NOMO-1 (cell line): ENCODE data around the gene GDPD3.

Experiments
- DNase-seq, 2 experiments: peaks; one replicate each; lab custom pipeline; 2025; ENCODE audit not compliant: unreplicated experiment in 2 of 2; lab: John Stamatoyannopoulos, UW

Gene GDPD3, protein sequence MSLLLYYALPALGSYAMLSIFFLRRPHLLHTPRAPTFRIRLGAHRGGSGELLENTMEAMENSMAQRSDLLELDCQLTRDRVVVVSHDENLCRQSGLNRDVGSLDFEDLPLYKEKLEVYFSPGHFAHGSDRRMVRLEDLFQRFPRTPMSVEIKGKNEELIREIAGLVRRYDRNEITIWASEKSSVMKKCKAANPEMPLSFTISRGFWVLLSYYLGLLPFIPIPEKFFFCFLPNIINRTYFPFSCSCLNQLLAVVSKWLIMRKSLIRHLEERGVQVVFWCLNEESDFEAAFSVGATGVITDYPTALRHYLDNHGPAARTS

DNA sequence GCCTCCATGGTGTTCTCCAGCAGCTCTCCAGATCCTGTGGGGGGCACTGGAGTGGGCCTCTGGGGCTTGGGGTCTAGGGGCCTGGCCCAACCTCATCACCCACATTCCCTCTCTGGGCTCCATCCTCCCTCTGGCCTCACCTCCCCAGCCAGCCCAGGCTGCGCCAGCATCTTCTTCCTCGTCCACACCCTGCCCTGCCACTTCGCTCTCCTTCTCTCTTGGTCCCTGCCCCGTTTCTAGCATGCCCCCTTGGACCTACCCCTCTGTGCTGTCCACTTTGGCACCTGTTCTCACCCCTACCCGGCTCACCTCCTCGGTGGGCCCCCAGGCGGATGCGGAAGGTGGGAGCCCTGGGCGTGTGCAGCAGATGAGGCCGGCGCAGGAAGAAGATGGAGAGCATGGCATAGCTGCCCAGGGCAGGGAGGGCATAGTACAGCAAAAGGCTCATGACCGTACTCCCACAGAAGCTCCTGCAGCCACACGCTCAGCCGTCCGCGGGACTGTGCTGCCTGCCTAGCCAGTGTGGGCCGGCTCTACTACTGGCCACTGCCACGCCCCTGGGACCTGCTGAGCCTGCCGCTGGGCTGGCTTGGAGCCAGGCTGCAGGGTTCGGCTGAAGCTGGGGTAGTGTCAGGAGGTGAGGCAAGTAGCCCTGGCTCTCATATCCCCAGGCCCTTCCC is at the start of gene GDPD3:
Gene GDPD3, minus strand, starts transcription at position 507 of the 680 bp plus-strand sequence. Its CDS starts 59 bp downstream, at position 448.
- DNase-seq, result no peak

DNA sequence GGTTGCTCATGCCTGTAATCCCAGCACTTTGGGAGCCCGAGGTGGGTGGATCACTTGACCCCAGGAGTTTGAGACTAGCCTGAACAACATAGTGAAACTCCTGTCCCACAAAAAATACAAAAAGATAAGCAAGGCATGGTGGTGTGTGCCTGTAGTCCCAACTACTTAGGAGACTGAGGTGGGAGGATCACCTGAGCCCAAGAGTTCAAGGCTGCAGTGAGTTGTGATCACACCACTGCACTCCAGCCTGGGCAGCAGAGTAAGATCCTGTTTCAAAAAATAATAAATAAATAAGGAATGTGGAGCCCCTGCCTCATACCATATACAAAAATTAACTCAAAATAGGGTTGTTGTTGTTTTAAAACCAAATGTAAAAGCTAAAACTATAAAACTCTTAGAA is 43.9 kb upstream of the GDPD3 start:
- no peak for DNase-seq

DNA sequence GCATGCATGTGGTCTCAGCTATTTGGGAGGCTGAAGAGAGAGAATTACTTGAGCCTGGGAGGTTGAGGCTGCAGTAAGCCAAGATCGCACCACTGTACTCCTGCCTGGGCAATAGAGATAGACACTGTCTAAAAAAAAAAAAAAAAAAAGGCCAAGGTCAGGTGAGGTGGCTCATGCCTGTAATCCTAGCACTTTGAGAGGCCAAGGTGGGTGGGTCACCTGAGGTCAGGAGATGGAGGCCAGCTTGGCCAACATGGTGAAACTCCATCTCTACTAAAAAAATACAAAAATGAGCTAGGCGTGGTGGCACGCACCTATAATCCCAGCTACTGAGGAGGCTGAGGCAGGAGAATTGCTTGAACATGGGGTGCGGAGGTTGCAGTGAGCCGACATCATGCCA is 41.9 kb upstream of the GDPD3 start:
- no peak for DNase-seq

DNA sequence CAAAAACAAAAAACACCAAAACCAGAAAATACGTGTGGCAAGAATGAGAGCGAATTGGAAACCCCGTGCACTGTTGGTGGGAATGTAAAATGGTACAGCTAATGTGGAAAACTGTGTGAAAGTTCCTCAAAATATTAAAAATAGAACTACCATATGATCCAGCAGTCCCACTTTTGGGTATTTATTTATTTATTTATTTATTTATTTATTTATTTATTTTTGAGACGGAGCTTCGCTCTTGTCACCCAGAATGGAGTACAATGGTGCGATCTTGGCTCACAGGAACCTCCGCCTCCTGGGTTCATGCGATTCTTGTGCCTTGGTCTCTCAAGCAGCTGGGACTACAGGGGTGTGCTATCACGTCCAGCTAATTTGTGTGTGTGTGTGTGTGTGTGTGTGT is 39.2 kb upstream of the GDPD3 start:
- no peak for DNase-seq

DNA sequence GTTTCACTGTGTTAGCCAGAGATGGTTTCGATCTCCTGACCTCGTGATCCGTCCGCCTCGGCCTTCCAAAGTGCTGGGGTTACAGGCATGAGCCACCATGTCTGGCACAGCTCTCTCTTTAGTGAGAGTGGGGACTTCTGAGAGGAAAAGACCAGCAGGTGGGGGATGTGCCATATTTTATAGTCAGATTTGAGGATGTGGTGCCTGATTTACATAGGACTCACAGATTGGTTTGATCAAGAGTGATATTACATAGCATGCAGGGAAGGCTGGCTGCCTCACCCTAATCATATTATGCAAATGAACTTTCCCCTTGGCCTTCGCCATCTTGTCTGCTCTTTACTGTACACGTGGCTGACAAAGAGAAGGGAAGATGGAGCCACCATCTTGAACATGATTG is 37.8 kb upstream of the GDPD3 start:
- no peak for DNase-seq

DNA sequence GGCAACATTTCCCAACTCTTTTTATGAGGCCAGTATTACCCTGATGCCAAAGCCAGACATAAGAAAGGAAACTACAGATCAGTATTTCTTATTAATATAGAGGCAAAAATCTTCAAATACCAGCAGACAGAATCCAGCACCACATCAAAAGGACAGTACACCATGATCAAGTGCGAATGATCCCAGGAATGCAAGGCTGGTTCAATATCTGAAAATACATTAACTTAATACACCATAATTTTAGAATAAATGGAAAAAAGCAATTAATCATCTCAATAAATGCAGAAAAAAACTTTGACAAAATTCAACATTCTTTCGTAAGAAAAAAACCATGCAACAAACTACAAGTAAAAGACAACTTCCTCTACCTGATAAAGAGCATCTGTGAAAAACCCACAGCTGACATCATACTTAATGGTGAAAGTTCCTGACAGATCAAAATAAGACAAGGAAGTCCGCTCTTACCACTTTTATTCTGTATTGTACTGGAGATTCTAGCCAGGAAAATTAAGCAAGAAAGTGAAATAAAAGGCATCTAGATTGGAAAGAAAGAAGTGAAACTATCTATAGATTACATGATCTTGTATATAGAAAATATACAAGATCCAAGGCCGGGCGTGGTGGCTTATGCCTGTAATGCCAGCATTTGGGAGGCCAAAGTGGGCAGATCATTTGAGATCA is 36.1 kb upstream of the GDPD3 start:
- peak; percentile 79 to 96 for DNase-seq

DNA sequence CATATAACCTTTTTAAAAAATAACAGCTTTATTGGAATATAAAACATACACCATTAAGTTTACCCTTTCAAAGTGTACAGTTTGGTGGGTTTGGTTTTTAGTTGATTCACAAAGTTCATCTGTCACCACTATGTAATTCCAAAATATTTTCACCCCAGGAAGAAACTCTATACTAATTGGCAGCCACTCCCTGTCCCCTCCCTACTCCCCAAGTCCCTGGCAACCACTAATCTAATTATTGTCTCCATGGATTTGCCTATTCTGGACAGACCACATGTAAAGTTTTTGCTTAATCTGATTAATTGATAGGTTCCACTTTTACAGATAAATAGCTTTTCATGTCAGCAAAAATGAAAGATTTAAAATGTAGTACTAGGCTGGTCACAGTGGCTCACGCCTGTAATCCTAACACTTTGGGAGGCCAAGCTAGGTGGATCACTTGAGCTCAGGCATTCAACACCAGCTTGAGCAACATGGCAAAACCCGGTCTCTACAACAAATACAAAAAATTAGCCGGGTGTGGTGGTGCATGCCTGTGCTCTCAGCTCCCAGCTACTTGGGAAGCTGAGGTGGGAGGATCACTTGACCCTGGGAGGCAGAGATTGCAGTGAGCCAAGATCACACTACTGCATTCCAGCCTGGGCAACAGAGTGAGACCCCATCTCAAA is 34.6 kb upstream of the GDPD3 start:
- no peak for DNase-seq

DNA sequence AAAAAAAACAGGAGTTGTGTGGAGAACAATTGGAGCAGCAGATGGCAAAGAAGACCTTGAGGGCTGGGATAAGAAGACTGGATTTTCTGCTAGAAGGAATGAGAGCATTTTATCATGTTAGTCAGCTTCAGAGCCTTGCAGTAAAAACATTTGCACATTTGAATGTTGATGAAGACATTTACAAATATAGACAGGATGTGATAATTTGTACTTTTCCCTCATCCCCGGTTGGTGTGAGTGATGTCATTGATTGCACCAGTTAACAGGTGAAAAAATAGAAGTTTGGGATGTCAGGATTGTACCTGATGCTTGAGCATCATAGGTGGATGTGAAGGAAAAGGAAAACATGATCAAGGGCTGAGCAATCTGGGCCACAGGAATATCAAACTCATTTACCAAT is 32.3 kb upstream of the GDPD3 start:
- DNase-seq, result no peak

DNA sequence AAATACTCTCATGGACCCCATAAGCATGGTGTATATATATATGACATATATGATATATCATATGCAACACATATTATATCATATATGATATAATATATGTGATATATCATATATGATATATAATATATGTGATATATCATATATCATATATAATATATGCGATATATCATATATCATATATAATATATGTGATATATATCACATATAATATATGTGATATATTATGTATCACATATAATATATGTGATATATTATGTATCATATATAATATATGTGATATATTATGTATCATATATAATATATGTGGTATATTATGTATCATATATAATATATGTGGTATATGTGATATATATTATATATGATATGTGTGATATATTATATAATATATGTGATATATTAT is 31.6 kb upstream of the GDPD3 start:
- no peak for DNase-seq

DNA sequence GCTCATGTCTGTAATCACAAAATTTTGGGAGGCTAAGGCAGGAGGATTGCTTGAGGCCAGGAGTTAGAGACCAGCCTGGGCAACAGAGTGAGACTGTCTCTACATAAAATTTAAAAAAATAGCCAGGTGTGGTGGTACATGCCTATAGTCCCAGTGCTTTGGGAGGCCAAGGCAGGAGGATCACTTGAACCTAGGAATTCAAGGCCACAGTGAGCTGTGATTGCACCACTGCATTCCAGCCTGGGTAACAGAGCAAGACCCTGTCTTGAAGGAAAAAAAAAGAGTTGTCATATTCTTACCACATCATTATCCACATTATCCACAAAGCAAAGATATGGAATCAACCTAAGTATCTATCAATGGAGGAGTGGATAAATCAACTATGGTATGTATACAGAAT is 30.7 kb upstream of the GDPD3 start:
- DNase-seq, result no peak

DNA sequence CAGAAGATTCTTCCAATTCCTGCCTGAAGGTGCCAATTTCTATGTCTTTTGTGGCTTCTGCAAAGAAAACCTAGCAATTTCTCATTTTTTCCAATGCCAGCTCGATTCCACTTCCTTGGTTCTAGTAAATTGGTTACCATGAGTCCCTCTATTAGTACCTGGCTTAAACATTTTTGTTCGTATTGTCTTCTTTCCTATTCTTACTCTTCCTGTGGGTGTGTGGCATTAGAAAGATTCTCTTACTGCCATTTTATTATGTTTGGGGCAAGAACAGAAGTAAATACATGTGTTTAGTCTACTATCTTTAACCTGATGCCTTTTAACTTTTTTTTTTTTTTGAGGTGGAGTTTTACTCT is 30.0 kb upstream of the GDPD3 start:
- no peak for DNase-seq

DNA sequence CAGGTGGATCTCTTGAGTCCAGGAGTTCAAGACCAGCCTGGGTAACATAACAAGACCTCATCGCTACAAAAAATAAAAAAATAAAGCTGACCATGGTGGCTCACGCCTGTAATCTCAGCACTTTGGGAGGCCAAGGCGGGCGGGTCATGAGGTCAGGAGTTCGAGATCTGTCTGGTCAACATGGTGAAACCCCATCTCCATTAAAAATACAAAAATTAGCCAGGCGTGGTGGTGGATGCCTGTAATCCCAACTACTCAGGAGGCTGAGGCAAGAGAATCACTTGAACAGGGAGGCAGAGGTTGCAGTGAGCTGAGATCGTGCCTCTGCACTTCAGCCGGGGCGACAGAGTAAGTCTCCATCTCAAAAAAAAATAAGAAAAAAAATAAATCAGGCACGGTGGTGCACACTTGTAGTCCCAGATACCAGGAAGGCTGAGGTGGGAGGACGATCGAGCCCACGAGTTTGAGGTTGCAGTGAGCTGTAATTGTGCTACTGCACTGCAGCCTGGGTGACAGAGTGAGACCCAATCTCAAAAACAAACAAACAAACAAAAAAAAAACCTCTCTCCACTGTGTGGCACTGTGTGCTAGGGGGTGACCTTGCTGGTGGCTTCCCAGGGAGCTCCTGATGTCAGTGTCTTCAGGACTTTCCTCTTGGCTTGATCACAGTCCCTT is 29.5 kb upstream of the GDPD3 start:
- DNase-seq, result no peak

DNA sequence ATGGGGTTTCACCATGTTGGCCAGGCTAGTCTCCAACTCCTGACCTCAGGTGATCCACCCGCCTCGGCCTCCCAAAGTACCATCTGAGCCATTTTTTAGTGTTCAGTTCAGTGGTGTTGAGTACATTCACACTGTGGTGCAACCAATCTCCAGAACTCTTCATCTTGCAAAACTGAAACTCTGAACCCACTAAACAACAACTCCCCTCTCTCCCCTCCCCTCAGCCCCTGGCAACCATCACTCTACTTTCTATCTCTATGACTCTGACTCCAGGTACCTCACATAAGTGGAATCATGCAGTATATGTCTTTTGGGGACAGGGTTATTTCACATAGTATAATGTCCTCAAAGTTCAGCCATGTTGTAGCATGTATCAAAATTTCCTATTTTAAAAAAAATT is 28.4 kb upstream of the GDPD3 start:
- DNase-seq, result no peak

DNA sequence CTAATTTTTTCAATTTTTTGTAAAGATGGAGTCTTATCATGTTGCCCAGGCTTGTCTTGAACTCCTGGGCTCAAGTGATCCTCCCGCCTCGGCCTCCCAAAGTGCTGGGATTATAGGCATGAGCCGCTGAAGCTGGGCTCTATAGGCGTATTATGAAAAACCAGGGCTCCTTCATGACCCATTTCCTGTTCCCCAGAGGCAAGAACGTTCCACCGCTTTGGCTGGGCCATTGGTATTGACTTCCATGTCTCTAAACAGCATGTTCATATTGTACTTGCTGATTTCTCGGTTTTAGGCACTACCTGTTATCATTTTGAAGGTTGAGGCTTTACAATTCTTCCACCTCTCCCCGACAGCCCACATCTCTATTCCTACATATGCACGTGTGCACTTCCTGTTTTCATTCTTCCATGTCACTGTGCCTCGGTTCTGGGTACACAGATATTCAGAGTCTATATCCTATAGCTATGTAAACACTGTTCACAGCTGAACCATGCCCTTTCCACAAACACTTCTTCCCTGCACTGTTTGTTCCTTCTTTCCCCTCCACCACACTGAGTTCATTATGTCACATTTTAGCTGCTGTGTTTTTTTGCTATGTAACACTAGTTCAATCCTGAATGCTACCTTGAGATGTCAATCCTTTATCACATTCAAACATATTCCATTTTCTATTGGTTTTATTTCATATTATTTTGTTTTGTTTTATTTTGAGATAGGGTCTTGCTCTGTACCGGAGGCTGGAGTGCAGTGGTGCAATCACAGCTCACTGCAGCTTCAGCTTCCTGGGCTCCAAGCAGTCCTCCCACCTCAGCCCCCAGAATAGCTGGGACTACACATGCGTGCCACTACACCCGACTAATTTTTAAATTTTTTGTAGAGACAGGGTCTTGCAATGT is 26.5 kb upstream of the GDPD3 start:
- no peak for DNase-seq

DNA sequence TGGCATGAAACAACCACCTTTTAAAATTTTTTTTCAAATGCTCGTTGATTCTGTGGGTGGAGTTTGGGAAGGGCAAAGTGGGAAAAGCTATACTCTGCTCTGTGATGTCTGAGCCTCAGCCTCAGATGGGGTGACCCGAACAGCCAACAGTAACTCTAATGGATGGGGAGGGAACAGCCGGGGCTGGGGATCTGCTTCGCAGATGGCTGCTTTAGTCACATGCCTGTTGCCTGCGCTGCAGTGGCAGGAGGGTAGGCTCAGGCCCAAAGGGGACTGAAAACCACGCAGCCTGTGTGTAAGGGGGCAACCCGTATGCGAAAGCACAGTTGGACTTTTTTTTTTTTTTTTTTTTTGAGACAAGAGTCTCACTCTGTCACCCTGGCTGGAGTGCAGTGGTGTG is 24.6 kb upstream of the GDPD3 start:
- DNase-seq, result no peak

DNA sequence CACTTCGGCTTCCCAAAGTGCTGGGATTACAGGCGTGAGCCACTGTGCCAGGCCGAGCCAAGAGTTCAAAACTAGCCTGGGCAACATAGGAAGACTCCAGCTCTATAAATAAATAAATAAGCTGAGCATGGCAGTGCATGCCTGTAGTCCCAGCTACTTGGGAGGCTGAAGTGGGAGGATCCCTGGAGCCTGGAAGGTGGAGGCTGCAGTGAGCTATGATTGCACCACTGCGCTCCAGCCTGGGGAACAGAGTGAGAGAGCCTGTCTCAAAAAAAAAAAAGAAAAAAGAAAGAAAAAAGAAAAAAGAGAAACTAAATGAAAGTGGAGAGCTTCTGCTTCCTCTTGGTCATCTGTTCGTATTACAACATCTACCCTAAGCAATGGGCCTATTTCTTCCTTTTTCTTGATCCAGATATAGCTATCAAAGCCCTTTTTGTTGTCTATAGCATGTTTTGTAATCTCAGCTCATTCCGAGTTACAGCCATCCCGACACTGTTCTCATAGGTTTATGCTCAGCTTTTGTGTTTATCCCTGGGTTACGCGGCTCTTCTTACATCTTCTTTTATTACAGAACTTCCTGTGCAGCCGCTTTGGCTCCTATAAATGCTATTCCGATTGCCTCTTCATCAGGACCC is 23.8 kb upstream of the GDPD3 start:
- peak; percentile 65 to 92 for DNase-seq

DNA sequence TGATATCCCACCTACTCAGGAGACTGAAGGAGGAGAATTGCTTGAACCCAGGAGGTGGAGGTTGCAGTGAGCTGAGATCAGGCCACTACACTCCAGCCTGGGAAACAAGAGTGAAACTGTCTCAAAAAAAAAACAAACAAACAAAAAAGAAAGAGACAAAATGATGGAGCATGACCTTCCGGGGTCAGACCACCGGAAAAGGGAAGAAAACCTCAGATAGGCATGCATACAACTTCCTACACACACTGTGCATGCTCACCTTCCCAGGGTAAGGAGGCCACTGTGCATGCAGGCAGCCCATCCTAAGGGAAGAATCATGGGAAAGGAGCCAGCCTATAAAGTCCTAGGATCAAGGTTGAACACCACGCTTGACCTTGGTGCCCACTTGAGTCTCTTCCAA is 19.3 kb upstream of the GDPD3 start:
- no peak for DNase-seq

DNA sequence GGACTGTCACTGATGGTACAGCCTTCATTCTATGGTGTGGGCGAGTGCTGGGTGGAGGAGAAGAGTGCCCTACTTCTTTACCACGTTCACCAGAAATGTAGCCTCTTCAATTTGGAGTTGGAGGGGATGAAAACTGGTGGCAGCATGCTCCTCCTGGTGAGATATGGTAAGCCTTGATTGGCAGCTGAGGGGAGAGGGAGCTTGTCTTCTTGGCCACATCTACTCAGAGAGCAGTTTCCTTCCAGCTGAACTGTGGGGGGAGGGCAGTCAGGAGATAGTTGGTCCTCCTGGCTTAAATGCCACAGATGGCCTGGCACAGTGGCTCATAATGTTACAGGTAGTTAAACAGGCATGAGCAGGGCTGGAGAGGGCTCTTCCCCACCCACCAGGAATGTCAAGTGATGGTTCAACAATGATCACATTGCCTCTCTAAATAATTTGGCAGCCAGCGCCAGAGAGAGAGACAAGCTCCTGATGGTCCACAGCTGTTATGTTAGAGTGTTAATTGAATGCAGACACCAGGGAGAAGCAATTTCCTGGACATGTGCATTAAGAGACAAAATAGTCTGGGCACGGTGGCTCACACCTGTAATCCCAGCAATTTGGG is 18.6 kb upstream of the GDPD3 start:
- no peak for DNase-seq

DNA sequence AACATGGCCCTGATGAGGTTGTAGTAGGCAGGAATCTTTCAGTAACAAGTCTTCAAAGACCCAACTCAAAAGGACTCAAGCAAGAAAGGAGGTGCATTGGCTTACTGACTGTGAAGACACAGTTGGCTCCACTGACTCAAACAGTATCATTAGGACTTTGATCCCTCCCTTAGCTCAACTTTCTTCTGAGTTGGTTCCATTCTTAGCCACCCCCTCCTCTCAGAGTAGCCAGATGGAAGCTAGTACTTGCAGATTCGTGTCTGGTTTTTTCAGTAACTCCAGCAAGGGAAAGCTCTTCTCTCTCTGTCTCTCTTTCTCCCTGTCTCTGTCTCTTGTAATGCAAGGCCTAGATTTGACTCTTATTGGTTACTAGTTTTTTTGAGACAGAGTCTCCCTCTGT is 14.7 kb upstream of the GDPD3 start:
- no peak for DNase-seq
